HG02678 (cell line): ENCODE results near the gene RAB4A.
"Not testable (repeated sequence)": the region's sequence is repeated elsewhere in the genome, so short reads cannot be mapped to it uniquely, and the experiment has no call there.

Source experiments
- ATAC-seq: cut with Tn5 transposase; IDR thresholded peaks from one replicate; pipeline ENCODE4 v1.9.1; 2021; ENCODE audit warnings: mild to moderate bottlenecking, moderate library complexity; ENCODE audit not compliant: unreplicated experiment

The RAB4A gene

DNA sequence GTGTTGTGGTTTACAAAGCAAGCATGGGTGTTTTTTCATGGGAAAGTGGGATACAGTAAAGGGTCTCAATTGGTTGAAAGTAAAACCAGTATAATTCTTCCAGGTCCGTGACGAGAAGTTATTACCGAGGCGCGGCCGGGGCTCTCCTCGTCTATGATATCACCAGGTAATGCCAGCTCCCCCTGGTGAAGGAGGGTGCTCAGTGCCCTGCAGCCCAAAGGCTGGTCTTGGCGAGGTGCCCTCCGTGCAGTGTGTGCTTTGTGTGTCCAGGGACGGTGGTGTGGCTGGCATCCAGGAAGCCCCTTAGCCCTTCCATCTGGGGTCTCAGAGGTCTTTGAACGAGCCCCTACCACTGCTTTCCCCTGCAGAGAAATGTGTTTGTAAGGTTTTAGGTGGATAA lies 24.8 kb downstream of the RAB4A start:
- no peak for ATAC-seq

DNA sequence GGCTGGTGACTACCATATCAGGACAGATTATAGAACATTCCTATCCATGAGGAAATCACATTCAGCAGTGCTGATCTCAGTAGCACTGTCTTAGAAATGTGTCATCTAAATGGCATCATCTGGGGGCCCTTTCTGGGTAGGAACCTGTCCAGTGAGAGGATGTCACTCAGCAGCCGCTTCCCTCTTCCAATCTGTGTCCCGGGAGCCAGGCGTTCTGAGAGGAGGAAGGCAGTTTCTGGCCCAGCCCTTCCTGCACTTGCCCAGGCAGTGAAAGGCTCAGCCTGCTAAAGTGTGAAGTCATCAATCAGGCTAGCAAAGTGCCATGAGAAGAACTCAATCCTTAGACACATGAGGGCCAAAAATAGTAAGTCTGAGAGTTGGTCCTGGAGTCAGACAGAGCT lies 25.6 kb downstream of the RAB4A start:
- ATAC-seq = no peak

DNA sequence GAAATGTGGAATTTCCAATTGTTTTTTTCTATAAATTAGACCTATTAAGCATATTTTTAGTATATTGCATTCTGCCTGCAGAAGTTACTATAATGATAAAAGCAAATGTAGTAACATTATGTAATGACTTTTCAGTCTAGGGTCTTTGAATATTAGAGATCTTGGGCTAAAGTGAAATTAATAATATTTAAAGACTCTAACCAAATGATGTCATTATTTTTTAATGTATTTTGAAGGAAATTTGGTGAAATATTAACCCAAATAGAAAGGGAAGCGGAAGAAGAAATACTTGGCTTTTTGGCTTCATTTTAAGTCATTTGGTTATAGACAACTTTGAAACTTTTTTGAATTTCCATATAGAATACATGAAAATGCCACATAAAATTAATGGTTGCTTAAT lies 26.8 kb downstream of the RAB4A start:
- ATAC-seq = no peak

DNA sequence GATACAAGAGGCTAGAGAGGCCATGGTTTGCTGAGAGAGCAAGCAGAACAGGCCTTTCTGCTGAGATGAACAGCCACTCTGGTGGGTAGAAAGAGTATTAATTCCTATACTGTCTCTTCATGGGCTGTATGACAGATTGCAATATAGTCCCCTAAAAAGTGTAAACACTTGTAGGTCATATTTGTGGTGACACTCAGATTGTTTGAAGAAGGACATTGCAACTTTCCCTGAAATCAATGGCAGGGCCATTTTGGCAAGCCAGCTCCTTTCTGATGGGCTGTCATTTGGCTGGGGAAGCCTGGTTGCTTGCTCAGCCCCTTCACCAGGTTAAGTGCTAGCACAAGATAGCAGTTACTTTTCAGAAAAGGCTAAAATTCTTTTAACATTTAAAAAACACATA lies 27.5 kb downstream of the RAB4A start:
- no peak for ATAC-seq

- ATAC-seq = no peak
Measured at GRCh38 chr1:229298887-229299503, 28.1 kb downstream of the RAB4A start.

GRCh38 chr1:229300099-229300757 lies 29.3 kb downstream of the RAB4A start:
- ATAC-seq = no peak

DNA sequence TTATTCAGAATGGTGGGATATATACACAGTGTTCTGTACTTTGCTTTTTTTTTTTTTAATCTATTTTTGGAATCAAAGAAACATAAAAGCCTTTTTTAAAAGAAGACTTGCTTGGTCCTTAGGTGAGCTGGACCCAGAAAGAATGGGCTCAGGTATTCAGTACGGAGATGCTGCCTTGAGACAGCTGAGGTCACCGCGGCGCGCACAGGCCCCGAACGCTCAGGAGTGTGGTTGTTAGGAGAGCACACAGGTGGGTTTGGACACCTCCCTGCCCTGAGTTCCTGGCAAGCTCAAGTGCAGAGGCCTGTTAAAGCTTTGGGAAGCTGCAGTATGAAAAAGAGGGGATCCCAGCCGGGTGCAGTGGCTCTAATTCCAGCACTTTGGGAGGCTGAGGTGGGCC lies 31.8 kb downstream of the RAB4A start:
- ATAC-seq = no peak

DNA sequence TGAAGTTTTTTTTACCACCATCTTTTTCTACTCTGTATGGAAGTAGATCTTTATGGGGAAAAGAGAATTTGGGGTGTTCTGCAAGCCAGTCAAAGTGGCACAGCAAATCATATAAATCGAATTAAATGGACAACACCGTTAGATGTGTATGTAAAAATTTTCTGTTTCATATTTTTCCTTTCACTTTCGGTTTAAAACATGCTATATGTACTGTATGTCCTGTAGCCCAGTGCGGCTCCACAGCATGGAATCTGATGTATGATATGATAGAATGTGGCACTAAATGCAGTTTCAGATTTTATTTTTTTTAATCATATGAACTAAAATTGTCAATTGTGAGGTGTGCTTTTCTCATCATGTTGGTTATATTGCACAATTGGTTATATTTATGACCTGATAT lies 32.9 kb downstream of the RAB4A start:
- ATAC-seq = no peak

DNA sequence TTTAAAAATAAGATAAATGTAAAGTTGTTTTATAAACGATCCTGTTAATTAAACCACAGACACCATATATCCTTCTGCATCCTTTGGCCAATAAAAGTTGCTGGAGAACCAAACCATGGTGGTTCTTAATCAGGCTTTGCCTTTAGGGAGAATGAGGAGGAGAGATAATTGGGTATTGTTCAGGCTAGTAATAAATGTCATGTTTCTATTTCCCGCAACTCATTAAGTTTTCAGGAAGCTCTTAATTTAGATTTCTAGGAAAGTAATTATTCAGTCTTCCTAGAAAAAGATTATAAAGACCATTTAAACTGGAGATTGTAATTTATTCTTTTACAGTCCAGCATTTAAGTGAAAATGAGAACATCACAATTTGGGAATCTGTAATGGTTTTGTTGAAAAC lies 34.5 kb downstream of the RAB4A start:
- ATAC-seq = no peak

DNA sequence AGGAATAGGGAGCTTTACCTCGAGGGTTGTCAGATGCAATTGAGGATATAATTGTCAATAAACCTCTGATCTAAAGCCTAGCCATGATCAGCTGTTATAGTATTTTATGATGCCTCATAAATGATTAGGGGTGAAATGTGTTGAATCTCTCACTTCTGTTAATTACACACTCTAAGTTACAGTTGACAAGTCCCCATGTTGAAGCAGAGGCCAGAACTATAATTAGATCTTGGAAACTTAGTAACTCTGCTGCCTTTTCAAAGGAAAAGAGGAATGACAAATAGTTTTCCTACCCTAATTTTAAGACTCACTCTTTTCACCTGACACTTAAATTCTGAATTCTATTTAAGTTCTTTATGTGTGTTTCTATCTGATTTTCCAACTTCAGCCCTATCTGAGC lies 38.2 kb downstream of the RAB4A start:
- no peak for ATAC-seq

- no peak for ATAC-seq
Measured at GRCh38 chr1:229309684-229310083, 38.8 kb downstream of the RAB4A start.

DNA sequence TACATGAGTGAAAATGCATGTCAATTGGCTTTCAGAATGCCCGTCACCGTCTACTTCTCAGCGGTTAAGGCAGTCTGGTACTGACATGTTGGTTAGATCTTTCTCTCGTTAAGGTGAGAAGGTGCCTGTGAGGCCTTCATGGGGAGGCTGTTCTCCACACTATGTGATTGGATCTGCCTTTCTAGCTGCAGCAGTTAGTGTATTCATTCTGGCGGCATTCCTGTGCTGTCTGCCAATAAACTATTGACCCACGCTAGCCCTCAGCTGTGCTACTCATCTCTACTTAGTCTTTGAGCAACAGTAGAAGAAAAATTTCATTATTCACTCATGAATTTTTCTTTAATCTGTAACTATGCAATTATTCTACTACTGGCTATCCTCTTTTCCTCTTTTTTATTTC lies 39.9 kb downstream of the RAB4A start:
- no peak for ATAC-seq

GRCh38 chr1:229316166-229316565 lies 45.3 kb downstream of the RAB4A start:
- no peak for ATAC-seq

DNA sequence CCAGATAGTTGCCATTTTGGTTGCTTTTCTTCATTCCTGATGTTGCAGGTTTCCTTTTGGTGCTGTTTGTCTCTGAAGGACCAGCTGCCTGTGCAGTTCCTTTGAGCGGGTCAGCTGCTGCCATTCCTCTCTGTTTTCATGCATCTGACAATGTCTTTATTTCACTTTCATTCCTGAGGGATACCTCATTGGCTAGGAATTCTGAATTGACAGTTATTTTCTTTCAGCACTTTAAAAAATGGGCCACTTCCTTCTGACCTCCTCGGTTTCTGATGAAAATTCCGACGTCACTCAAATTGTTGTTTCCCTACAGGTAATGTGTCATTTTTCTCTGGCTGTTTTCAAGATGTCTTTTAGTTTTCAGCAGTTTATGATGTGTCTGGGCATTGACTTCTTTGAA lies 47.1 kb downstream of the RAB4A start:
- ATAC-seq = no peak

GRCh38 chr1:229319487-229319886 lies 48.6 kb downstream of the RAB4A start:
- ATAC-seq = no peak

- ATAC-seq = no peak
Measured at GRCh38 chr1:229323201-229323600, 52.3 kb downstream of the RAB4A start.

DNA sequence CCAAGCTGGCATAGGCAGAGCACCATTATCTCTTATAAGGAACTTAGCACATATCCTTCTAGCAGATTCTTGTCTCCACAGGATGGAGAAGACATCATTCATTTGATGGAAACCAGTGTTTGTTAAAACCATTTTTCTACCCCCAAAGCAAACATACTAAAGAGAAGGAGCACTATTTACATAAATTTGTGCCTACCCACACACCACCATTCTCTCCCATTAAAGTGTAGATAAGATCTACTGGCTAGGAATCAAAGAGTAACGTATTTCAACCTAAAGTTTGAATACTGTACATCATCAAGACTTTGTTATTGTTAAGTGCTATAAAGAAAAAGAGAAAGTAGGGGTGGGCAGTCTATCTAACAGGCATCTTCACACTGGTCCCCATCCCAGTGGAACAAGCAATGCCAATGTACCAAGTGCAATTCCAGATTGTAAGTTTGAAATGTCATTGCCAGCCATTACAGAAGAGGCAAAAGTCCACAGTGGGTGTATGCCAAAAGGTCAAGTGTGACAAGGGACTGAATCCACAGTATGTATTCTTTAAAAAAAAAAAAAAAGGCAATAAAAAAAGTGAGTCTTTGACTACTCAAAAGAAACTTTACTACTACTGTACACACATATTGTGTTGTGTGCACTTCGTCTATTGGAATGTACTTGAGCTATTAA lies 53.1 kb downstream of the RAB4A start:
- no peak for ATAC-seq

DNA sequence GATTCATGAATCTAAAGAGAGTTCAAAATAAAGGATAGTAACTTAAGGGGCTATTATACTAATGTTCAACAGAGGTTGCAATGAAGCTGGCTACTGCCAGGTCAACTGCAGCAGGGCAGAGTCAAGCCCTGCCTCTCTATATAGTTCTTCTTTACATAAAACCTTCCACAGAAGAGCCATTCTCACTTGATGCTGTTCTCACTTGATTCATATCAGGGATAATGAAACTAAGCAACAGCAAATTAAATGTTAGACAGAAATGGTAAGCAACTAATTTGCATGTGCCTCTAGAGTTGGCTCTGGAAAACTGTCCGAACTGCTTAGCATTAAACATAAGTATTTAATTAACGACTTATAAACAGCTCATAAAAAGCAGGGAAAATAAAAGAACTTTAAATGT lies 54.5 kb downstream of the RAB4A start:
- no peak for ATAC-seq

DNA sequence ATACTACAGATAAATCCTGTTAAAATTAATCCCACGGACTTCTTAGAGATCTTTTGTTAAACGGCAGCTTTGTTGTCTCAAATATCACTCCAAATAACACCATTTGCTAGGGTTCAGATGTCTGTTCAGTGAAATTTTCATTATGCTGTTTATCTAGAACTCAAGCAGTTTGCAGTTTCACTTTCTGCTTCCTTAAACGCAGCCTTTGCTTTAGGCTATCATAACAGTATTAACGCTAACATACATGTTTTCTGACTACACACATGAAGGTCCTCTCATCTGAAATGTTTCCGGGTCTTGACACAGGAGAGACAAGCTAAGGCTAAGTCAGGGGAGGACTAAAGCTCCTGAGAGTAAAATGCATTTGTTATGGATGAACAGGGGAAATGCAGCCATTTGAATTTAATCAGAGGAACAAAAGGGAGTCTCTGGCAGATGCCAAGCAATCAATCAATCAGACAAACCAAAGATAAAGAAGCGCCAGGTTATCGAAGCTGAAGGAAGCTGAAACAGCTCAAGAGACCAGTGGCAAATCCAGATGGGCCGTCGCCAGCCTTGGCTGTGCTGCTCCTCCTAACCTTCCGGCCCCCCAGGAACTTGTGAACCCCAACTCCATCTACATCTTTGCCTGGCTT lies 55.1 kb downstream of the RAB4A start:
- ATAC-seq = no peak

GRCh38 chr1:229326601-229327000 lies 55.7 kb downstream of the RAB4A start:
- ATAC-seq = no peak

- not testable (repeated sequence) for ATAC-seq
Measured at GRCh38 chr1:229327765-229328164, 56.9 kb downstream of the RAB4A start.
